GM12878 (cell line): Measurements from ENCODE around the gene CETP. TPM values are rescaled to one million over a fixed set of nuclear protein-coding genes. Genes with fewer than 3 reads are reported as not detected.
A peak's percentile ranks its signal among the peaks of the same experiment; 100 is the strongest.

ENCODE experiments used
- BACH1 ChIP-seq: fragments of 450-650 bp; IDR thresholded peaks from 2 replicates; pipeline ENCODE4 v1.6.1; 2017; ENCODE audit warnings: mild to moderate bottlenecking, borderline replicate concordance
- EGR1 ChIP-seq, 2 experiments: IDR thresholded peaks; 1 replicate in 1 of 2; 2 replicates in 1 of 2; pipeline ENCODE4 v1.6.1; 2011 to 2012; ENCODE audit warnings: low read depth in 2 of 2, low read length in 2 of 2, borderline replicate concordance in 1 of 2, mild to moderate bottlenecking in 1 of 2, moderate library complexity in 1 of 2
- ESRRA ChIP-seq: IDR thresholded peaks from 2 replicates; pipeline ENCODE4 v1.6.1; 2012; ENCODE audit warnings: mild to moderate bottlenecking, low read length, improper control_type of control experiment
- LARP7 ChIP-seq: fragments of 450-650 bp; IDR thresholded peaks from 2 replicates; pipeline ENCODE4 v1.6.1; 2017; ENCODE audit warnings: mild to moderate bottlenecking
- MXI1 ChIP-seq: fragments of 150-350 bp; IDR thresholded peaks from 2 replicates; pipeline ENCODE4 v1.6.1; 2011; ENCODE audit warnings: low read depth, mild to moderate bottlenecking, inconsistent platforms, low read length, improper control_type of control experiment
- MYB ChIP-seq: fragments of 150-350 bp; IDR thresholded peaks from 2 replicates; pipeline ENCODE4 v1.6.1; 2014; ENCODE audit warnings: mild to moderate bottlenecking, low read depth, low read length, borderline replicate concordance
- NFXL1 ChIP-seq: fragments of 450-650 bp; IDR thresholded peaks from 2 replicates; pipeline ENCODE4 v1.6.1; 2017; ENCODE audit warnings: antibody characterized with exemption, mild to moderate bottlenecking, borderline replicate concordance
- POLR2AphosphoS5 ChIP-seq: IDR thresholded peaks from 2 replicates; pipeline ENCODE4 v1.6.1; 2011; ENCODE audit warnings: mild to moderate bottlenecking, low read length, inconsistent platforms
- POU2F2 ChIP-seq: IDR thresholded peaks from 3 replicates; pipeline ENCODE4 v1.6.1; 2011; ENCODE audit warnings: low read depth, mild to moderate bottlenecking, low read length, borderline replicate concordance
- SIN3A ChIP-seq: IDR thresholded peaks from 2 replicates; pipeline ENCODE4 v1.6.1; 2012; ENCODE audit warnings: low read depth, low read length, improper control_type of control experiment
- TBL1XR1 ChIP-seq: IDR thresholded peaks from 2 replicates; pipeline ENCODE4 v1.6.1; 2012; ENCODE audit warnings: low read depth, low read length, improper control_type of control experiment
- YY1 ChIP-seq: IDR thresholded peaks from 2 replicates; pipeline ENCODE4 v1.6.1; 2011; ENCODE audit warnings: low read depth, mild to moderate bottlenecking, low read length
- ZNF622 ChIP-seq: fragments of 450-650 bp; IDR thresholded peaks from 2 replicates; pipeline ENCODE4 v1.6.1; 2017; ENCODE audit warnings: mild to moderate bottlenecking, inconsistent platforms
- polyA plus RNA-seq, 11 experiments: library from polyadenylated mRNA; depleted of rRNA in 4 of 11; unstranded in 6 of 11; stranded (reverse) in 5 of 11; fragments of >200 nt; fragmentation: Nextera tagmentation in 4 of 11; fragmentation: Illumina TruSeq in 1 of 11; extraction: Ambion mirVana in 4 of 11; extraction: Trizol in 1 of 11; gene quantifications; 1 replicate in 1 of 11; 2 replicates in 10 of 11; pipeline versions ENCODE4 v1.2.1 to v1.2.3, GENCODE V29; 2011 to 2016; ENCODE audit warnings: inconsistent platforms in 2 of 11, missing spikeins in 2 of 11, low read depth in 1 of 11
- total RNA-seq, 4 experiments: library from RNA; depleted of rRNA in 3 of 4; stranded (reverse); fragments of >200 nt in 3 of 4; fragmentation: Illumina TruSeq in 1 of 4; extraction: Trizol in 1 of 4; gene quantifications; 2 replicates each; pipeline versions ENCODE4 v1.2.1 to v1.2.3, GENCODE V29; 2013 to 2021
- TF ChIP-seq, protein P1 (sequence below), 3 experiments: IDR thresholded peaks in 2 of 3; conservative IDR thresholded peaks in 1 of 3; 2 replicates each; pipeline ENCODE4 v1.5.1; 2011; ENCODE audit warnings: low read depth in 3 of 3, low read length in 3 of 3, mild to moderate bottlenecking in 3 of 3, control low read depth in 2 of 3, moderate library complexity in 2 of 3, inconsistent platforms in 1 of 3, mixed read lengths in 1 of 3; ENCODE audit not compliant: control insufficient read depth in 2 of 3, insufficient read depth in 1 of 3; ENCODE audit errors: extremely low read depth in 1 of 3
- TF ChIP-seq, protein P2 (sequence below): fragments of 450-650 bp; IDR thresholded peaks from 2 replicates; pipeline ENCODE4 v1.6.1; 2018; ENCODE audit warnings: mild to moderate bottlenecking, low read depth, moderate library complexity; ENCODE audit not compliant: partially characterized antibody
- TF ChIP-seq, protein P3 (sequence below): IDR thresholded peaks from 2 replicates; pipeline ENCODE4 v1.6.1; 2011; ENCODE audit warnings: low read depth, low read length, improper control_type of control experiment, borderline replicate concordance
- TF ChIP-seq, protein P4 (sequence below): IDR thresholded peaks from 2 replicates; pipeline ENCODE4 v1.6.1; 2011; ENCODE audit warnings: low read depth, mild to moderate bottlenecking, low read length, moderate library complexity, borderline replicate concordance; ENCODE audit errors: extremely low read depth
- TF ChIP-seq, protein P5 (sequence below): fragments of 450-650 bp; IDR thresholded peaks from 2 replicates; pipeline ENCODE4 v1.6.1; 2017; ENCODE audit warnings: mild to moderate bottlenecking, low read depth, inconsistent platforms; ENCODE audit not compliant: poor library complexity, severe bottlenecking
- TF ChIP-seq, protein P6 (sequence below): IDR thresholded peaks from 2 replicates; pipeline ENCODE4 v1.6.1; 2012; ENCODE audit warnings: low read depth, low read length, improper control_type of control experiment

Gene CETP
- total and polyA plus RNA-seq, 10 of the 15 experiments (the other 5 are each of a cell fraction or from before 2014, with no cell fraction given), result 1.2 to 6.4 (median 2.1) TPM

DNA sequence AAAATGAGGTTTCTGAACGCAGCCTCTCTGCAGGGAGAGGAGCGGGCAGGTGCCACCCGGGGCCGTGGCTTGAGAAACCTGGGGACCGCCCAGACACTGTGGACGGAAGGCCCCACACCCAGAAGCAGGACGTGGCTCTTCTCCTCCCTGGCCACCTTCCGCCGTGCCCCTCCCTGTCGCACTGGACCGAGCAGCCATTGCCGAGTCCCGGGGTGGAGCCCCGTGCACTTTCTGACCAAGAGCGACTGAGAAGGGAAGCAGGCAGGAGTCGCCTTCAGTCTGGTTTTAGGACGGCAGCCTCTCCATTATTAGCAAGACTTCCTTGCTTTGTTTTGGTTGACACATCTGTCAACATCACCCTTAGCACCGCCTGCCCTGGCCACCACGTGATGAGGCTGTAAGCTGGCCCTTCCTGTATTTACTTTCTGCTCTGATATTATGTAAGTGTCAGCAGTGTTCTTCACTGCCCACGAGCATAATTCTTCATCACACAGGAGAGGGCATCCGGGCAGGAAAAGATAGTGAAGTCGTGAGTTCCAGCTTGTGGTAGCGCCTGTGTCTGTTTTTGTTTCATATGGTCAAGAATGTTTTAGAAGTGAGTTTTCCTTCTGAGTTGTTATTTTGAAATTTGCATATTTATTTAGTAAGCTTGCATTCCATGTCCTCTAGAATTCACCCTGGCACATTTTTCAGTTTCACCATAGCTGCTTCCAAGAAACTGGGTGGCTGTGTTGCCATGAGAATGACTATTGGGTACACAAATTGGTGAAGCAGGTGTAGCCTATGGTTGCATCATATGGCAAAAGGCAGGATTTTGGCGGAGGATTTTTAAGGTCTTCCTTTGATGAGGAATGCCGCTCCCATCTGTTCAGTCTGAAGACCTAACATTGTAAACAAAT is 28.8 kb upstream of the CETP start (continued):
- TF ChIP-seq, protein P1, sequence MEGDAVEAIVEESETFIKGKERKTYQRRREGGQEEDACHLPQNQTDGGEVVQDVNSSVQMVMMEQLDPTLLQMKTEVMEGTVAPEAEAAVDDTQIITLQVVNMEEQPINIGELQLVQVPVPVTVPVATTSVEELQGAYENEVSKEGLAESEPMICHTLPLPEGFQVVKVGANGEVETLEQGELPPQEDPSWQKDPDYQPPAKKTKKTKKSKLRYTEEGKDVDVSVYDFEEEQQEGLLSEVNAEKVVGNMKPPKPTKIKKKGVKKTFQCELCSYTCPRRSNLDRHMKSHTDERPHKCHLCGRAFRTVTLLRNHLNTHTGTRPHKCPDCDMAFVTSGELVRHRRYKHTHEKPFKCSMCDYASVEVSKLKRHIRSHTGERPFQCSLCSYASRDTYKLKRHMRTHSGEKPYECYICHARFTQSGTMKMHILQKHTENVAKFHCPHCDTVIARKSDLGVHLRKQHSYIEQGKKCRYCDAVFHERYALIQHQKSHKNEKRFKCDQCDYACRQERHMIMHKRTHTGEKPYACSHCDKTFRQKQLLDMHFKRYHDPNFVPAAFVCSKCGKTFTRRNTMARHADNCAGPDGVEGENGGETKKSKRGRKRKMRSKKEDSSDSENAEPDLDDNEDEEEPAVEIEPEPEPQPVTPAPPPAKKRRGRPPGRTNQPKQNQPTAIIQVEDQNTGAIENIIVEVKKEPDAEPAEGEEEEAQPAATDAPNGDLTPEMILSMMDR (IDR thresholded peaks at IDR 0.05 in 2 of 3, conservative IDR thresholded peaks at IDR 0.05 in 1 of 3; ENCODE audit: control insufficient read depth in 2 of 3, extremely low read depth in 1 of 3, insufficient read depth in 1 of 3, low read depth in 3 of 3, low read length in 3 of 3), result no peak
- TF ChIP-seq, protein P2, sequence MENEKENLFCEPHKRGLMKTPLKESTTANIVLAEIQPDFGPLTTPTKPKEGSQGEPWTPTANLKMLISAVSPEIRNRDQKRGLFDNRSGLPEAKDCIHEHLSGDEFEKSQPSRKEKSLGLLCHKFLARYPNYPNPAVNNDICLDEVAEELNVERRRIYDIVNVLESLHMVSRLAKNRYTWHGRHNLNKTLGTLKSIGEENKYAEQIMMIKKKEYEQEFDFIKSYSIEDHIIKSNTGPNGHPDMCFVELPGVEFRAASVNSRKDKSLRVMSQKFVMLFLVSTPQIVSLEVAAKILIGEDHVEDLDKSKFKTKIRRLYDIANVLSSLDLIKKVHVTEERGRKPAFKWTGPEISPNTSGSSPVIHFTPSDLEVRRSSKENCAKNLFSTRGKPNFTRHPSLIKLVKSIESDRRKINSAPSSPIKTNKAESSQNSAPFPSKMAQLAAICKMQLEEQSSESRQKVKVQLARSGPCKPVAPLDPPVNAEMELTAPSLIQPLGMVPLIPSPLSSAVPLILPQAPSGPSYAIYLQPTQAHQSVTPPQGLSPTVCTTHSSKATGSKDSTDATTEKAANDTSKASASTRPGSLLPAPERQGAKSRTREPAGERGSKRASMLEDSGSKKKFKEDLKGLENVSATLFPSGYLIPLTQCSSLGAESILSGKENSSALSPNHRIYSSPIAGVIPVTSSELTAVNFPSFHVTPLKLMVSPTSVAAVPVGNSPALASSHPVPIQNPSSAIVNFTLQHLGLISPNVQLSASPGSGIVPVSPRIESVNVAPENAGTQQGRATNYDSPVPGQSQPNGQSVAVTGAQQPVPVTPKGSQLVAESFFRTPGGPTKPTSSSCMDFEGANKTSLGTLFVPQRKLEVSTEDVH, result no peak
- TF ChIP-seq POU2F2 (peak; percentile 13; the same call in 1 of the 3 replicates), SIN3A (peak; percentile 95), ZNF622 (no peak), ESRRA (no peak), POLR2AphosphoS5 (peak; percentile 82), LARP7 (peak; percentile 44), MYB (no peak), TBL1XR1 (0 out of 2 replicates have a peak, but pooled peaks have one; percentile 56), YY1 (peak; percentile 71; the same call in 1 of the 2 replicates), NFXL1 (no peak), EGR1 (IDR thresholded peaks at IDR 0.05; ENCODE audit: borderline replicate concordance in 1 of 2, low read depth in 2 of 2, low read length in 2 of 2) (no peak), MXI1 (peak; percentile 84), BACH1 (0 out of 2 replicates have a peak, but pooled peaks have one; percentile 26)
- TF ChIP-seq, protein P3, sequence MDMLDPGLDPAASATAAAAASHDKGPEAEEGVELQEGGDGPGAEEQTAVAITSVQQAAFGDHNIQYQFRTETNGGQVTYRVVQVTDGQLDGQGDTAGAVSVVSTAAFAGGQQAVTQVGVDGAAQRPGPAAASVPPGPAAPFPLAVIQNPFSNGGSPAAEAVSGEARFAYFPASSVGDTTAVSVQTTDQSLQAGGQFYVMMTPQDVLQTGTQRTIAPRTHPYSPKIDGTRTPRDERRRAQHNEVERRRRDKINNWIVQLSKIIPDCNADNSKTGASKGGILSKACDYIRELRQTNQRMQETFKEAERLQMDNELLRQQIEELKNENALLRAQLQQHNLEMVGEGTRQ, result peak; percentile 78
- TF ChIP-seq, protein P4, sequence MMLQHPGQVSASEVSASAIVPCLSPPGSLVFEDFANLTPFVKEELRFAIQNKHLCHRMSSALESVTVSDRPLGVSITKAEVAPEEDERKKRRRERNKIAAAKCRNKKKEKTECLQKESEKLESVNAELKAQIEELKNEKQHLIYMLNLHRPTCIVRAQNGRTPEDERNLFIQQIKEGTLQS, result peak; percentile 52; the same call in 1 of the 2 replicates
- TF ChIP-seq, protein P5, sequence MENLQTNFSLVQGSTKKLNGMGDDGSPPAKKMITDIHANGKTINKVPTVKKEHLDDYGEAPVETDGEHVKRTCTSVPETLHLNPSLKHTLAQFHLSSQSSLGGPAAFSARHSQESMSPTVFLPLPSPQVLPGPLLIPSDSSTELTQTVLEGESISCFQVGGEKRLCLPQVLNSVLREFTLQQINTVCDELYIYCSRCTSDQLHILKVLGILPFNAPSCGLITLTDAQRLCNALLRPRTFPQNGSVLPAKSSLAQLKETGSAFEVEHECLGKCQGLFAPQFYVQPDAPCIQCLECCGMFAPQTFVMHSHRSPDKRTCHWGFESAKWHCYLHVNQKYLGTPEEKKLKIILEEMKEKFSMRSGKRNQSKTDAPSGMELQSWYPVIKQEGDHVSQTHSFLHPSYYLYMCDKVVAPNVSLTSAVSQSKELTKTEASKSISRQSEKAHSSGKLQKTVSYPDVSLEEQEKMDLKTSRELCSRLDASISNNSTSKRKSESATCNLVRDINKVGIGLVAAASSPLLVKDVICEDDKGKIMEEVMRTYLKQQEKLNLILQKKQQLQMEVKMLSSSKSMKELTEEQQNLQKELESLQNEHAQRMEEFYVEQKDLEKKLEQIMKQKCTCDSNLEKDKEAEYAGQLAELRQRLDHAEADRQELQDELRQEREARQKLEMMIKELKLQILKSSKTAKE, result peak; percentile 35
- TF ChIP-seq, protein P6, sequence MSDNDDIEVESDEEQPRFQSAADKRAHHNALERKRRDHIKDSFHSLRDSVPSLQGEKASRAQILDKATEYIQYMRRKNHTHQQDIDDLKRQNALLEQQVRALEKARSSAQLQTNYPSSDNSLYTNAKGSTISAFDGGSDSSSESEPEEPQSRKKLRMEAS, result peak; percentile 96
